ENCODE measurements around the gene LNP1.

- TF ChIP-seq CTCF (IDR thresholded peaks at IDR 0.05; ENCODE audit: insufficient read depth, low read length, poor library complexity, severe bottlenecking) (no peak), EZH2phosphoT487 (conservative IDR thresholded peaks at IDR 0.05; ENCODE audit: low read length) (no peak)
Measured at GRCh38 chr3:100360757-100361496, 40.4 kb upstream of the LNP1 start.

Measured in SU-DHL-6 (cell line).